Fibroblast of lung (primary cell): ENCODE results near the gene PODXL2. TPM values are rescaled to one million over a fixed set of nuclear protein-coding genes. Genes with fewer than 3 reads are reported as not detected.

ENCODE experiments used
- DNase-seq, 2 donors: peaks; one replicate each; pipeline versions ENCODE4 v3.0.0 to v3.0.0-alpha.2; 2010; ENCODE audit warnings: low read depth in 2 of 2
- H2AFZ ChIP-seq: 2 replicates; pipeline ENCODE4 v1.5.1; 2012; ENCODE audit warnings: low read length, control low read depth, inconsistent platforms
- H3K27ac ChIP-seq: 2 replicates; pipeline ENCODE4 v1.5.1; 2011; ENCODE audit warnings: low read length, control low read depth; ENCODE audit not compliant: insufficient read depth
- H3K27me3 ChIP-seq: 2 replicates; pipeline ENCODE4 v1.5.1; 2011; ENCODE audit warnings: mild to moderate bottlenecking, low read length; ENCODE audit not compliant: control insufficient read depth, insufficient read depth
- H3K36me3 ChIP-seq: 2 replicates; pipeline ENCODE4 v1.5.1; 2011; ENCODE audit warnings: low read length; ENCODE audit not compliant: control insufficient read depth, insufficient read depth
- H3K4me1 ChIP-seq: 2 replicates; pipeline ENCODE4 v1.5.1; 2011; ENCODE audit warnings: low read length; ENCODE audit not compliant: control insufficient read depth, insufficient read depth; ENCODE audit errors: extremely low read depth
- H3K4me2 ChIP-seq: 2 replicates; pipeline ENCODE4 v1.5.1; 2011; ENCODE audit warnings: low read length, control low read depth; ENCODE audit not compliant: insufficient read depth; ENCODE audit errors: extremely low read depth
- H3K4me3 ChIP-seq, 4 experiments: fragments of 200-600 bp in 1 of 4; sonication (generic) in 1 of 4; replicated peaks in 1 of 4; 2 replicates each; pipeline ENCODE4 v1.5.1; 2011 to 2016; ENCODE audit warnings: low read length in 4 of 4, low read depth in 3 of 4, mild to moderate bottlenecking in 3 of 4, control low read depth in 2 of 4, inconsistent platforms in 1 of 4, mixed read lengths in 1 of 4; ENCODE audit not compliant: insufficient read depth in 1 of 4; ENCODE audit errors: control extremely low read depth in 1 of 4
- H3K79me2 ChIP-seq: 2 replicates; pipeline ENCODE4 v1.5.1; 2012; ENCODE audit warnings: mild to moderate bottlenecking, low read length, inconsistent platforms; ENCODE audit not compliant: control insufficient read depth, insufficient read depth
- H3K9ac ChIP-seq: 2 replicates; pipeline ENCODE4 v1.5.1; 2011; ENCODE audit warnings: mild to moderate bottlenecking, low read length, control low read depth; ENCODE audit not compliant: insufficient read depth
- H3K9me3 ChIP-seq: 2 replicates; pipeline ENCODE4 v1.5.1; 2012; ENCODE audit warnings: low read depth, low read length; ENCODE audit not compliant: control insufficient read depth, insufficient read depth
- H4K20me1 ChIP-seq: 2 replicates; pipeline ENCODE4 v1.5.1; 2011; ENCODE audit warnings: low read length; ENCODE audit not compliant: control insufficient read depth, insufficient read depth; ENCODE audit errors: extremely low read depth
- CTCF ChIP-seq, 2 donors: IDR thresholded peaks in 1 of 2; conservative IDR thresholded peaks in 1 of 2; 1 replicate in 1 of 2; 2 replicates in 1 of 2; pipeline ENCODE4 v1.5.1; 2011 to 2012; ENCODE audit warnings: low read length in 2 of 2, control low read depth in 1 of 2, inconsistent platforms in 1 of 2, low read depth in 1 of 2, mild to moderate bottlenecking in 1 of 2
- EZH2 ChIP-seq: IDR thresholded peaks from 2 replicates; pipeline ENCODE4 v1.5.1; 2012; ENCODE audit warnings: low read length, control low read depth, mild to moderate bottlenecking; ENCODE audit errors: missing control alignments
- polyA plus RNA-seq, 2 donors: library from polyadenylated mRNA; depleted of rRNA in 1 of 2; stranded (reverse) in 1 of 2; unstranded in 1 of 2; fragments of >200 nt; gene quantifications; 2 replicates each; pipeline ENCODE4 v1.2.1, GENCODE V29; 2011 to 2012; ENCODE audit warnings: missing spikeins in 1 of 2
- total RNA-seq: library from RNA; depleted of rRNA; stranded (reverse); fragments of >200 nt; gene quantifications from 2 replicates; pipeline ENCODE4 v1.2.1, GENCODE V29; 2014

Gene PODXL2
- total and polyA plus RNA-seq, 2 donors (not counting 1 experiment from before 2014, with no cell fraction given) = 0.50 to 0.98 TPM

DNA sequence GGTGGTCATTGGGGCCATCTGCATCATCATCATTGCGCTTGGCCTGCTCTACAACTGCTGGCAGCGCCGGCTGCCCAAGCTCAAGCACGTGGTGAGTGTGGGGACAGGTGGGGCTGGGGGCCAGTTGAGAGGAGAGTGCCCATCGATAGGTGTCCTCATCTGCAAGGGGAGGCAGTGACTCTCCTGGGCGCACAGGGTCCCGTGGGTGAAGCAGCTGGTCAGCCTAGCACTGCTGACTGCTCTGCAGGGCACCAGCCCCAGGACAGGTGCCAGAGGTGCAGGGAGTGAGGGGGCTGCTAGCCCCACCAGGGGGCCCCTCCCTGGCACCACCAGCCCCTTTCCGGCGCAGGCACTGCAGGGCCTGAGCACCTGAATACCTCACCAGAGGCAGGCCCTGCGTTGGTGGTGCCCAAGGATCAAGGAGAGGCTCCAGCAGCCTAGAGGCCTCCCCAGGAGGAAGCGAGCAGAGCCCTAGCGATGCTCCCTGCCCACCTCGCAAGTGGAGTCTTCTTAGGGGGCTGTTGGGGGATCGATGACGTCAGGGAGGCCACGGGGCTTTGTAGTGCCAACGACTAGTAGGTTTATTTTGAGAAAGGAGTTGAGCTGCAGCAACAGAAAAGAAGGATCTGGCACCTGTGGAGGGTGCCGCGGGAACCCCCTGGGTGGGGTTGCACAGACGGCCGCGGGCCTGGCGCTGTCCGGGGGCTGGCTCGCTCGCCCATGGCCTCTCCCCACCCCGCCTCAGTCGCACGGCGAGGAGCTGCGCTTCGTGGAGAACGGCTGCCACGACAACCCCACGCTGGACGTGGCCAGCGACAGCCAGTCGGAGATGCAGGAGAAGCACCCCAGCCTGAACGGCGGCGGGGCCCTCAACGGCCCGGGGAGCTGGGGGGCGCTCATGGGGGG lies 42.8 kb downstream of the PODXL2 start:
- Histone ChIP-seq H3K4me1 (no peaks in the 10 kb centered on the region), H3K9ac (peak overlapping the region; percentile 90), H3K36me3 (peaks cover 2% of the 10 kb centered on the region), H2AFZ (peak overlapping the region; percentile 61), H3K79me2 (no peaks in the 10 kb centered on the region), H3K4me2 (peak overlapping the region; percentile 88), H4K20me1 (no peaks in the 10 kb centered on the region), H3K27me3 (no peaks in the 10 kb centered on the region), H3K27ac (peak overlapping the region; percentile 89), H3K9me3 (no peaks in the 10 kb centered on the region), H3K4me3 (peak overlapping the region; percentile 43 to 71 (median 64))
- no peak for TF ChIP-seq CTCF (conservative IDR thresholded peaks at IDR 0.05 in 1 of 2, IDR thresholded peaks at IDR 0.05 in 1 of 2; ENCODE audit: low read depth in 1 of 2, low read length in 2 of 2)
- TF ChIP-seq EZH2 = no peak
- peak in 1 of 2 donors; percentile 7 for DNase-seq

DNA sequence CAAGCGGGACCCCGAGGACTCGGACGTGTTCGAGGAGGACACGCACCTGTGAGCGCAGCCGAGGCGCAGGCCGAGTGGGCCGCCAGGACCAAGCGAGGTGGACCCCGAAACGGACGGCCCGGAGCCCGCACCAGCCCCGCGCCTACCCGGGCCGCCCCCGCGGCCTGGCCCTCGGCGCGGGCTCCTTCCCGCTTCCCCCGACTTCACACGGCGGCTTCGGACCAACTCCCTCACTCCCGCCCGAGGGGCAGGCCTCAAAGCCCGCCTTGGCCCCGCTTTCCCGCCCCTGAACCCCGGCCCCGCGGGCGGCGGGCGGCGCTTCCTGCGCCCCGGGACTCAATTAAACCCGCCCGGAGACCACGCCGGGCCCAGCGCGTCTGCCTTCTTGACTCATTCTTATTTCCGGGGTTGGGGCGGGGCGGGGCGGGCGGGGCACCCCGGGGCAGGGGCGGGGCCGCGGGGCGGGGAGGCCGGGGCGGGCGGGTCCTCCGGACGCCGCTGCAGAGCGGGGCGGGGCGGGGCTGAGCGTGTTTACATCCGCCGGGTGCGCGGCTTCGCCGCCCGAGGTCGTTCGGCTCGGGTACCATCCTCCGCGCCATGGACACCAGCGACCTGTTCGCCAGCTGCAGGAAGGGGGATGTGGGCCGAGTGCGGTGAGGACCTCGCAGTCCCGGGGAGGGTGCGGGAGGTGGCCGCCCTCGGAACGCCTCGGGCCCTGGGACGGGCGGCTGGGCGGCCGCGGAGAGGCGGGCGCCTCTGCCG lies 43.6 kb downstream of the PODXL2 start, which contains the start of gene ABTB1:
TSS of gene ABTB1 (plus strand) at position 524 of the 762 bp plus-strand sequence. CDS start at position 598, 74 bp downstream.
- peak within 1 kb of the TSS; percentile 88 for H3K4me2 ChIP-seq
- H2AFZ ChIP-seq = peak within 1 kb of the TSS; percentile 81
- H3K27me3 ChIP-seq = no peaks in the 10 kb centered on the region
- peak within 1 kb of the TSS; percentile 90 for H3K9ac ChIP-seq
- peak within 1 kb of the TSS; percentile 47 to 71 (median 70) for H3K4me3 ChIP-seq
- no peaks in the 10 kb centered on the region for H3K4me1 ChIP-seq
- TF ChIP-seq CTCF (conservative IDR thresholded peaks at IDR 0.05 in 1 of 2, IDR thresholded peaks at IDR 0.05 in 1 of 2; ENCODE audit: low read depth in 1 of 2, low read length in 2 of 2) (no peak), EZH2 (no peak)
- H3K27ac ChIP-seq = peak within 1 kb of the TSS; percentile 89
- no peaks in the 10 kb centered on the region for H3K9me3 ChIP-seq
- H3K79me2 ChIP-seq = no peaks in the 10 kb centered on the region
- peak; percentile 65 to 69 for DNase-seq
- peaks cover 2% of the 10 kb centered on the region for H3K36me3 ChIP-seq
- no peaks in the 10 kb centered on the region for H4K20me1 ChIP-seq
